Trophoblast cell (in vitro differentiated cells and primary cell): Measurements from ENCODE around the gene PRELID1.

Experiments used
- DNase-seq, 2 donors: peaks; one replicate each; pipeline ENCODE4 v3.0.0-alpha.2; 2016
- H2AFZ ChIP-seq: 2 replicates; pipeline ENCODE4 v1.6.1; 2013; ENCODE audit warnings: low read length, moderate library complexity, mild to moderate bottlenecking; ENCODE audit not compliant: insufficient read depth, poor library complexity
- H2AK5ac ChIP-seq: 2 replicates; pipeline ENCODE4 v1.6.1; 2013; ENCODE audit warnings: mild to moderate bottlenecking, low read length
- H2BK120ac ChIP-seq: 2 replicates; pipeline ENCODE4 v1.6.1; 2013; ENCODE audit warnings: low read length, mild to moderate bottlenecking, moderate library complexity; ENCODE audit not compliant: insufficient read depth, poor library complexity
- H2BK12ac ChIP-seq: 2 replicates; pipeline ENCODE4 v1.6.1; 2013; ENCODE audit warnings: mild to moderate bottlenecking, low read length, moderate library complexity
- H2BK5ac ChIP-seq: 2 replicates; pipeline ENCODE4 v1.6.1; 2013; ENCODE audit warnings: low read length, low read depth, moderate library complexity, mild to moderate bottlenecking; ENCODE audit not compliant: poor library complexity
- H3K14ac ChIP-seq: 2 replicates; pipeline ENCODE4 v1.6.1; 2013; ENCODE audit warnings: mild to moderate bottlenecking, low read length
- H3K18ac ChIP-seq: 2 replicates; pipeline ENCODE4 v1.6.1; 2013; ENCODE audit warnings: mild to moderate bottlenecking, low read length
- H3K23ac ChIP-seq: 2 replicates; pipeline ENCODE4 v1.6.1; 2013; ENCODE audit warnings: low read length
- H3K27ac ChIP-seq: 2 replicates; pipeline ENCODE4 v1.5.1; 2013; ENCODE audit warnings: low read depth, mild to moderate bottlenecking, inconsistent platforms, low read length, moderate library complexity
- H3K27me3 ChIP-seq: 2 replicates; pipeline ENCODE4 v1.6.1; 2013; ENCODE audit warnings: inconsistent platforms, mild to moderate bottlenecking, low read length, moderate library complexity; ENCODE audit not compliant: insufficient read depth
- H3K36me3 ChIP-seq, 2 experiments: 1 replicate in 1 of 2; 2 replicates in 1 of 2; pipeline ENCODE4 v1.6.1; 2013; ENCODE audit warnings: low read length in 2 of 2, mild to moderate bottlenecking in 2 of 2, moderate library complexity in 1 of 2; ENCODE audit not compliant: insufficient read depth in 2 of 2, control insufficient read depth in 1 of 2
- H3K4ac ChIP-seq: 2 replicates; pipeline ENCODE4 v1.6.1; 2013; ENCODE audit warnings: low read depth, mild to moderate bottlenecking, low read length, moderate library complexity
- H3K4me1 ChIP-seq, 2 experiments: 1 replicate in 1 of 2; 2 replicates in 1 of 2; pipeline ENCODE4 v1.6.1; 2013; ENCODE audit warnings: low read length in 2 of 2, mild to moderate bottlenecking in 2 of 2, moderate library complexity in 1 of 2; ENCODE audit not compliant: insufficient read depth in 2 of 2, control insufficient read depth in 1 of 2
- H3K4me2 ChIP-seq: 2 replicates; pipeline ENCODE4 v1.6.1; 2013; ENCODE audit warnings: inconsistent platforms, mild to moderate bottlenecking, low read length, moderate library complexity
- H3K4me3 ChIP-seq: 2 replicates; pipeline ENCODE4 v1.5.1; 2013; ENCODE audit warnings: mild to moderate bottlenecking, low read depth, low read length, inconsistent platforms
- H3K79me1 ChIP-seq: one replicate; pipeline ENCODE4 v1.6.1; 2013; ENCODE audit warnings: low read length
- H3K79me2 ChIP-seq: 2 replicates; pipeline ENCODE4 v1.6.1; 2013; ENCODE audit warnings: low read length, mild to moderate bottlenecking; ENCODE audit not compliant: control insufficient read depth, insufficient read depth, poor library complexity
- H3K9ac ChIP-seq: 2 replicates; pipeline ENCODE4 v1.6.1; 2013; ENCODE audit warnings: mild to moderate bottlenecking, low read length
- H3K9me3 ChIP-seq: 2 replicates; pipeline ENCODE4 v1.6.1; 2013; ENCODE audit warnings: low read depth, mild to moderate bottlenecking, control low read depth, inconsistent platforms, low read length; ENCODE audit not compliant: insufficient read depth
- H4K12ac ChIP-seq: 2 replicates; pipeline ENCODE4 v1.6.1; 2013; ENCODE audit warnings: low read depth, mild to moderate bottlenecking, low read length, moderate library complexity
- H4K8ac ChIP-seq: 2 replicates; pipeline ENCODE4 v1.6.1; 2013; ENCODE audit warnings: low read depth, mild to moderate bottlenecking, low read length, moderate library complexity
- H4K91ac ChIP-seq: one replicate; pipeline ENCODE4 v1.6.1; 2013; ENCODE audit warnings: low read depth, mild to moderate bottlenecking, low read length, moderate library complexity
- WGBS: extraction: QIAGEN DNeasy Blood & Tissue Kit; methylation state at CpG from one replicate; pipeline ENCODE4 v1.1.7; 2013; ENCODE audit warnings: missing lambda C conversion rate; ENCODE audit not compliant: insufficient read length, insufficient coverage; ENCODE audit errors: extremely low coverage; 5-methylcytosine and 5-hydroxymethylcytosine counted together

The PRELID1 gene

DNA sequence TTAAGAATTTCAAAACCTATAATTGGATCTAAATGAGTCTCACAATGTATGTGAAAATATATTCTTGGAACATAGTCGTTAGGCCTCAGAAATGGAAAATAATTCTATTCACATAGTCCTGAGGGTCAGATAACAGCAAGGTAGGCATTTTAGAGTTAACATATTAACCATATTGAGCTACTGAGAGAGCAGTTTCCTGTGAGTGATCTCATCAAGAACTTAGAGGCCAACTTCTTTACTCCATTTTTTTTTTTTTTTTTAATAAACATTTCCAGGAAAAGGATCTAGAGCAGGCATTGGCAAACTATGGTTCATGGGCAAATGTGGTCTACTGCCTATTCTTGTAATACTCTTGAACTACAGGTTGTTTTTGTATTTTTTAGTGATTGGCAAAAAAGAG is 26.7 kb upstream of the PRELID1 start:
- no peak overlapping the region for H2AK5ac ChIP-seq
- no CpG with 5 or more reads among the region's 1 CpG for WGBS

GRCh38 chr5:177288191-177288590 is 15.4 kb upstream of the PRELID1 start:
- H2BK5ac ChIP-seq: no peak overlapping the region
- H3K27me3 ChIP-seq: no peaks in the 10 kb centered on the region
- DNase-seq: no peak
- H4K8ac ChIP-seq: no peak overlapping the region
- H3K4ac ChIP-seq: no peak overlapping the region
- H3K4me3 ChIP-seq: no peak overlapping the region
- no peak overlapping the region for H2BK120ac ChIP-seq
- no peak overlapping the region for H2AFZ ChIP-seq
- no peaks in the 10 kb centered on the region for H3K9me3 ChIP-seq
- no peak overlapping the region for H3K23ac ChIP-seq
- peaks cover 28 to 48% of the 10 kb centered on the region in 2 experiments for H3K36me3 ChIP-seq
- H3K4me2 ChIP-seq: no peak overlapping the region
- no peak overlapping the region for H2BK12ac ChIP-seq
- no peak overlapping the region for H3K9ac ChIP-seq
- H4K12ac ChIP-seq: no peak overlapping the region
- no peaks in the 10 kb centered on the region for H3K4me1 ChIP-seq
- H3K27ac ChIP-seq: no peak overlapping the region
- no peak overlapping the region for H2AK5ac ChIP-seq
- H3K79me2 ChIP-seq: no peaks in the 10 kb centered on the region
- H3K79me1 ChIP-seq: no peaks in the 10 kb centered on the region
- WGBS: no CpG with 5 or more reads among the region's 2 CpGs
- H3K14ac ChIP-seq: no peak overlapping the region
- H3K18ac ChIP-seq: no peak overlapping the region
- no peak overlapping the region for H4K91ac ChIP-seq

More for the DNA sequence above, 26.7 kb upstream of the PRELID1 start:
- H3K9me3 ChIP-seq: no peaks in the 10 kb centered on the region
- no peak overlapping the region for H3K14ac ChIP-seq
- no peak overlapping the region for H3K4me2 ChIP-seq
- no peak overlapping the region for H3K4me3 ChIP-seq
- H3K27ac ChIP-seq: no peak overlapping the region
- H2BK5ac ChIP-seq: no peak overlapping the region
- no peaks in the 10 kb centered on the region for H3K79me1 ChIP-seq
- H4K91ac ChIP-seq: no peak overlapping the region
- H3K36me3 ChIP-seq: peaks cover 23 to 38% of the 10 kb centered on the region in 2 experiments
- no peak overlapping the region for H2BK12ac ChIP-seq
- H3K9ac ChIP-seq: no peak overlapping the region
- H3K4me1 ChIP-seq: no peaks in the 10 kb centered on the region
- H2BK120ac ChIP-seq: no peak overlapping the region
- no peak overlapping the region for H3K23ac ChIP-seq
- H4K12ac ChIP-seq: no peak overlapping the region
- H3K4ac ChIP-seq: no peak overlapping the region
- no peak for DNase-seq
- H3K27me3 ChIP-seq: no peaks in the 10 kb centered on the region
- H3K18ac ChIP-seq: no peak overlapping the region
- H3K79me2 ChIP-seq: no peaks in the 10 kb centered on the region
- no peak overlapping the region for H2AFZ ChIP-seq
- no peak overlapping the region for H4K8ac ChIP-seq

DNA sequence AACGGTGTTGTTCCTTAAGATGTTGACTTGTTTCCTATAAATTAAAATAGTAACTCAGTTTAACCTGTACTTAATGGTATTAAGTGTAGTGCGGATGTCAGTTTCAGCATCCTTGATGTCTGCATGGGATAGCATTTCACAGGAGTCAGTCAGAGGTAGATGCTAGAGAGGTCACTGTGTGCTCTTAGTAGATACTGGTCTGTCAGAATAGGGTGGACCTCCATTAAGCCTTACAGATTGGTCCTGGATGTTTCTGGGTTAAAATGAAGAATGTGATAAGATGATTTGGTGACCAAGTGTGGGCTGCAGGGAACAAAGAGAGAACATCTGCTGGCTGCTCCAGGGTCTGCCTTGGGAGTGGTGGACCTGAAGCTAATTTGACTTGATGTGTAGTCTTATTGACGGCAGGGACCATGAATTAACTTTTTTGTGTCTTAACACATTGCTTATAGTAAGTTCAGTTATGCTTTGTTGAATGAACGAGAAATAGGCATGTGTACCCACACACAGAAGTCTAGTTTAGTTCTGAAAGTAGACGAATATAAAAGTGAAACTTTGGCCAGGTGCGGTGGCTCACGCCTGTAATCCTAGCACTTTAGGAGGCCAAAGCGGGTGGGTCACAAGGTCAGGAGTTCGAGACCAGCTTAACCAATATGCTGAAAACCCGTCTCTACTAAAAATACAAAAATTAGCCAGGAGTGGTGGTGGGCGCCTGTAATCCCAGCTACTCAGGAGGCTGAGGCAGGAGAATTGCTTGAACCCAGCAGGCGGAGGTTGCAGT is 12.6 kb upstream of the PRELID1 start:
- Histone ChIP-seq H3K14ac (no peak overlapping the region), H3K18ac (no peak overlapping the region), H3K4me3 (no peak overlapping the region), H3K79me2 (no peaks in the 10 kb centered on the region), H2AFZ (no peak overlapping the region), H3K4me1 (no peaks in the 10 kb centered on the region), H4K8ac (no peak overlapping the region), H3K4ac (no peak overlapping the region), H2BK120ac (no peak overlapping the region), H4K91ac (no peak overlapping the region), H4K12ac (no peak overlapping the region), H2BK5ac (no peak overlapping the region), H2BK12ac (no peak overlapping the region), H3K79me1 (no peaks in the 10 kb centered on the region), H3K9me3 (no peaks in the 10 kb centered on the region), H3K27ac (no peak overlapping the region), H2AK5ac (no peak overlapping the region), H3K36me3 (peaks cover 39 to 62% of the 10 kb centered on the region in 2 experiments), H3K23ac (no peak overlapping the region), H3K4me2 (no peak overlapping the region), H3K9ac (no peak overlapping the region), H3K27me3 (no peaks in the 10 kb centered on the region)
- no peak for DNase-seq
- no CpG with 5 or more reads among the region's 12 CpGs for WGBS

GRCh38 chr5:177291735-177292134 is 11.9 kb upstream of the PRELID1 start:
- H2BK5ac ChIP-seq: no peak overlapping the region
- H3K27me3 ChIP-seq: no peaks in the 10 kb centered on the region
- H4K8ac ChIP-seq: no peak overlapping the region
- WGBS: no CpG with 5 or more reads among the region's 7 CpGs
- no peak overlapping the region for H3K4ac ChIP-seq
- no peaks in the 10 kb centered on the region for H3K79me1 ChIP-seq
- H3K18ac ChIP-seq: no peak overlapping the region
- no peak overlapping the region for H2AK5ac ChIP-seq
- no peak overlapping the region for H4K91ac ChIP-seq
- peaks cover 45 to 67% of the 10 kb centered on the region in 2 experiments for H3K36me3 ChIP-seq
- H3K9me3 ChIP-seq: no peaks in the 10 kb centered on the region
- H3K4me2 ChIP-seq: no peak overlapping the region
- no peak overlapping the region for H4K12ac ChIP-seq
- no peak overlapping the region for H3K14ac ChIP-seq
- no peak overlapping the region for H3K9ac ChIP-seq
- no peak overlapping the region for H2AFZ ChIP-seq
- H3K79me2 ChIP-seq: no peaks in the 10 kb centered on the region
- H3K4me3 ChIP-seq: no peak overlapping the region
- H3K23ac ChIP-seq: no peak overlapping the region
- H2BK12ac ChIP-seq: no peak overlapping the region
- H3K27ac ChIP-seq: no peak overlapping the region
- no peaks in the 10 kb centered on the region for H3K4me1 ChIP-seq
- H2BK120ac ChIP-seq: no peak overlapping the region
- DNase-seq: no peak
